DMS79 treated with DMSO at 0.1 percent for 48 hours (cell line): Measurements from ENCODE around the gene OLFM1.

ENCODE experiments used
- DNase-seq: peaks from one replicate; lab custom pipeline; 2025; lab: John Stamatoyannopoulos, UW

The OLFM1 gene

GRCh38 chr9:135134268-135135022 lies 47.0 kb downstream of the OLFM1 start:
- DNase-seq: peak; percentile 75

DNA sequence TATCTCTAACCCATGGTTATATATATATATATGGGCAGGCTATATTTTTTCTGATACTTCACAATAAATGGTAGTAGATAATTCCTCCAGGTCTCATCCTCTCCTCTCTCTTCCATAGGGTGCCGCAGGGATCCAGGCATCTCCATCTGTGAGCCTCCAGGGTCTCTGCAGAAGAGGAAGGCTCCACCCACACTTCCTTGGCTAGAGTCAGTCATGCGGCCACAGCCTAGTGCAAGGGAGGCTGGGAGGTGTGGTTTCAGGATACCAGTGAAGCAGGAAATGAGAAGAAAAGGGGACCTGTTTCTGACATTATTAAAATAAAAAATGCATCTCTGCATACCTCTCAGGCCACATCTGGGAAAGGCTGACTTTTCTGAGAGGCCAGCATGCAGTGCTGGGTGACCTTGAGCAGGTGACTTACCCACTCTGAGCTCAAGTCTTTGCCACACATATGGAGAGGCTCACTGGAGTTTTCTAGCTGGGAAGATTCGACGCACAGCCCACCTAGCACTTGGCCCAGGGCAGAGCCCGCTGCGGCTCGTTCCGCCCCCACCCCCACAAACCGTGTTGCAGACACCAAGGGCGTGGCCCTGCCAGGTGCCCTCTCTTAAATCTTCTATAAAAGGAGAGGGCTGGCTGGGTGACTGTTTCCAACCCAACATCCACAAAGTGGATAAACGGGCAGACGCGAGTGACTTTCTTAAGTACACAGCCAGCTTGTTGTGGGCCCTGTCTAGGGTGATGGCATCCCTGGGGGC lies 47.9 kb downstream of the OLFM1 start:
- no peak for DNase-seq

GRCh38 chr9:135135929-135136315 lies 48.5 kb downstream of the OLFM1 start:
- DNase-seq: no peak

- DNase-seq: no peak
Observed at GRCh38 chr9:135136481-135136880, 49.0 kb downstream of the OLFM1 start.

- DNase-seq: peak; percentile 5
Observed at GRCh38 chr9:135136991-135137832, 49.7 kb downstream of the OLFM1 start.

- no peak for DNase-seq
Observed at GRCh38 chr9:135138078-135138855, 50.8 kb downstream of the OLFM1 start.

DNA sequence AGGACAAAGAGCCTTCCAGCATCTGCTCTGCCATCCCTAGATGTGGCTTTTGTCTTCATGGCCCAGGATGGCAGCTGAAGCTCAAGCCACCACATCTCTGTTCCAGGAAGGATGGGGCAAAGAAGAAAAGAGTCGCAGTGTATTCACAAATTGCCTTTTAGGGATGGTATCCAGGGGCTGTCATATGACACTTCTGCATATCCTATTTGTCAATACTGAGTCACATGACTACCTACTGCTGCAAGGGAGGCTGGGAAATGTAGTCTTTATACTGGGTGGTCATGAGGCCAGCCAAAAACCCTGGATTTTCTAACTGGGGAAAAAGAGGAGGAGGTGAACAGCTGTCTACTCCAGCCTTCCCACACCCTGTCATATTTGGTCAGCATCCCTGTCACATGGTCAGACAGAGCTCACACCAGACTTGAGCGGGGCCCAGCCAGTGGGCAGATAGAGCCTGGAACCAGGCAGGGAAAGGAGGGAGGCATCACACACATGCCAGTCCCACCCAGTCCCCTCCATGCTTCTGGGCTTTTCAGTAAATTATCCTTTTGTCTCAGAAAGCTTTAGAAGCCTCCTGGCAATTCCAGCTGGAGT lies 52.0 kb downstream of the OLFM1 start:
- DNase-seq: no peak

GRCh38 chr9:135141183-135141774 lies 53.8 kb downstream of the OLFM1 start:
- DNase-seq: no peak

GRCh38 chr9:135144581-135145170 lies 57.2 kb downstream of the OLFM1 start:
- DNase-seq: peak; percentile 80

GRCh38 chr9:135145312-135145711 lies 57.8 kb downstream of the OLFM1 start:
- DNase-seq: no peak

DNA sequence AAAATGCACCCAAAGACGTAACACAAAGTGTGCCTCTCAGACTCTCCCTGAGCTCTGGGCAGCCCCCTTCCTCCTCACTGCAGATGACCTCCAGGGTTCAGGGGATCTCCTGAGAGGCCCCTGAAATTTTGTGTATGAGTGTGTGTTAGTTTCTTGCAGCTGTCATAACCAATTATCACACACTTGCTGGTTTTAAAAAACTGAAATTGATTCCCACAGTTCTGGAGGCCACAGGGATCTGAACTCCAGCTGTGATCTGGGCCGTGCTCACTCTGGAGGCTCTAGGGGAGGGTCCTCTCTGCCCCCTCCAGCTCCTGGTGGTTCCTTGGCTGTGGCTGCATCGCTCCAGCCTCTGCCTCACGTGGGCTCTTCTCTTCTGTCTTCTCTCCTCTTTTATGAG lies 58.8 kb downstream of the OLFM1 start:
- DNase-seq: no peak

DNA sequence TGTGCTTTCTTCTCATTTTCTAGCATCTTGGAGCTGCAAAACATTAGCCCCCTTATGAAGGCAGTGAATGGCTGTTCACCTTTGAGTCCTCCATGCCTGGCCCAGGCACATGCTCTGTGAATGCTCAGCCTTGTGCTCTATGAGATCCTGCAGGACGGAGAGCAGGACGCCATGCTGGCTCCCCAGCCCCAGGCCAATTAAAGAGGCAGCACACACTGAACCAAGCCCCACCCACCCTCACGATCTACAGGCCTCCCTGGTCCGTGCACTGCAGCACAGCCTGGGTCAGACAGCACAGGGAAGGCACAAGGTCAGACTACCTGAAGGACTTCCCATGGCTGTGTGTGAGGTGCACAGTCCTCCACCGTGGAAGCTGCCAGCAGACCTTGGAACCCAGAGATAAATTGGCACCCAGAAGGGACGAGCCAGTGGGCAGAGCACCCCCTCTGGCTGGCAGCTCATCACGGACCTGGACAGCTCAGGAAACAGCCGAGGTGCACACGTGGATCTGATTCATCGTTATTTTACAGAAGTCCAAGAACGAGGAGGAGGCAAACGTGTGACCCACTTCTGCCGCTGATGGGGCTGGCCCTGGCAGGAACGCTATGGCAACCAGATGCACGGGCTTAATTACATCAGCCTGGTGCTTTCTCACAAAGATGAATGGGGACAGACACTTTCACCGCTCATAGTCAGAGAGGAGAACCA lies 59.5 kb downstream of the OLFM1 start:
- peak; percentile 95 for DNase-seq

- peak; percentile 95 for DNase-seq
Observed at GRCh38 chr9:135147474-135147805, 60.0 kb downstream of the OLFM1 start.

GRCh38 chr9:135147938-135148337 lies 60.5 kb downstream of the OLFM1 start:
- no peak for DNase-seq

GRCh38 chr9:135148386-135148785 lies 60.9 kb downstream of the OLFM1 start:
- no peak for DNase-seq

DNA sequence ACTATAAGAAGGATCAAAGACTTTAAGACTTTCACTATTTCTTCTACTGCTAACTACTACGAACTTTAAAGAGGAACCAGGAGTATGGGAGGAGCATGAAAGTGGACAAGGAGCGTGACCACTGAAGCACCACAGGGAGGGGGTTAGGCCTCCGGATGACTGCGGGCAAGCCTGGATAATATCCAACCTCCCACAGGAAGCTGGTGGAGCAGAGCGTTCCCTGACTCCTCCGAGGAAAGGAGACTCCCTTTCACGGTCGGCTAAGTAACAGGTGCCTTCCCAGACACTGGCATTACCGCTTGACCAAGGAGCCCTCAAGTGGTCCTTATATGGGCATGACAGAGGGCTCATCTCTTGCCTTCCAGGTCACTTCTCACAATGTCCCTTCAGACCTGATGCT lies 62.4 kb downstream of the OLFM1 start:
- peak; percentile 56 for DNase-seq

GRCh38 chr9:135150981-135151380 lies 63.5 kb downstream of the OLFM1 start:
- DNase-seq: no peak

- no peak for DNase-seq
Observed at GRCh38 chr9:135151757-135152613, 64.5 kb downstream of the OLFM1 start.
